Naive B cell (primary cell): ENCODE measurements around the gene NEURL1. TPM values are rescaled to one million over a fixed set of nuclear protein-coding genes. Genes with fewer than 3 reads are reported as not detected.

Experiments used
- ATAC-seq, 2 donors: fragments of 150-1000 bp; cut with Tn5 transposase; 2 replicates each; pipeline ENCODE4 v1.10.0; 2021; ENCODE audit warnings: low read depth in 2 of 2, mild to moderate bottlenecking in 2 of 2, moderate library complexity in 2 of 2
- DNase-seq: peaks from one replicate; pipeline ENCODE4 v3.0.0; 2022
- H3K27ac Mint-ChIP-seq, 6 donors: one replicate each; pipeline ENCODE4 v1.8.0; 2020 to 2022; ENCODE audit warnings: mild to moderate bottlenecking in 6 of 6, mixed read lengths in 6 of 6, moderate library complexity in 5 of 6, inconsistent platforms in 2 of 6
- H3K27me3 Mint-ChIP-seq, 3 donors: one replicate each; pipeline ENCODE4 v1.8.0; 2021 to 2022; ENCODE audit warnings: mixed read lengths in 3 of 3, mild to moderate bottlenecking in 1 of 3
- H3K36me3 Mint-ChIP-seq, 2 donors: one replicate each; pipeline ENCODE4 v1.8.0; 2020 to 2022; ENCODE audit warnings: mixed read lengths in 2 of 2, inconsistent platforms in 1 of 2, mild to moderate bottlenecking in 1 of 2
- H3K4me1 Mint-ChIP-seq, 3 donors: one replicate each; pipeline ENCODE4 v1.8.0; 2020 to 2022; ENCODE audit warnings: mixed read lengths in 3 of 3, inconsistent platforms in 1 of 3, mild to moderate bottlenecking in 1 of 3, moderate library complexity in 1 of 3
- H3K4me3 Mint-ChIP-seq, 8 donors: one replicate each; pipeline ENCODE4 v1.8.0; 2020 to 2022; ENCODE audit warnings: mild to moderate bottlenecking in 8 of 8, mixed read lengths in 8 of 8, moderate library complexity in 8 of 8, inconsistent platforms in 2 of 8
- H3K9me3 Mint-ChIP-seq, 7 donors: one replicate each; pipeline ENCODE4 v1.8.0; 2020 to 2022; ENCODE audit warnings: mixed read lengths in 7 of 7, mild to moderate bottlenecking in 5 of 7, inconsistent platforms in 2 of 7, moderate library complexity in 1 of 7
- polyA plus RNA-seq, 6 donors: library from polyadenylated mRNA; unstranded; fragments of 300-500 nt; fragmentation: Illumina TruSeq; gene quantifications; one replicate each; pipeline ENCODE4 v1.2.3, GENCODE V29; 2021; ENCODE audit warnings: low read depth in 6 of 6

Gene NEURL1
- polyA plus RNA-seq, 6 donors from 2014 or later = 0.21 to 0.83 (median 0.33) TPM

DNA sequence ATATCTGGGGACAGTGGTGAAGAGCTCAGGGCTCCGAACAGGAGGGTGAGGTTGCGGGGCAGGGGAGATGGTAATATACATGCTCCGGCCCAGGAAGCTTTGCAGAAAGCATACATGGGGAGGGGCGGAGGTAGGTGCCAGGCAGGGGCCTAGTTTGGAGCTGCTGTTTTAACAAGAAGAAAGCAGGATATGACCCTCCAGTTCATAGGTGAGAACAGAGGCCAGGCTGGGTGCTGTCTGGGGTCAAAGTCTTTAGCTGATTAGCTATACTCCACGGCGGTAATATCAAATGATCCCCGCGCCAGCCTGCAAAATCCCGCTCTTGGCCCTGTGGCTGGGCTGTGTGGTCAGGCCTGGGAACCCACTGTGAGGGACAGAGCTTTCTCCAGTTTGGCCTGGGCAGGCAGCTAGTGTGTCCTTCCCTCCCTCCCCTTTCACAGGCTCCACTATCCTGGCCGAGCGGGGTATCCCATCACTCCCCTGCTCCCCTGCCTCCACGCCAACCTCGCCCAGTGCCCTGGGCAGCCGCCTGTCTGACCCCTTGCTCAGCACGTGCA lies 95.6 kb downstream of the NEURL1 start:
- Mint-ChIP-seq H3K36me3 (no peaks in the 10 kb centered on the region), H3K4me3 (no peak overlapping the region), H3K27me3 (no peaks in the 10 kb centered on the region), H3K4me1 (peaks cover 0 to 10% (median under 1%) of the 10 kb centered on the region in 3 donors), H3K9me3 (peaks cover 0 to 5% (median 0%) of the 10 kb centered on the region in 7 donors), H3K27ac (peak overlapping the region in 2 of 6 donors; percentile 33 to 75)
- ATAC-seq (no peak), DNase-seq (no peak)

DNA sequence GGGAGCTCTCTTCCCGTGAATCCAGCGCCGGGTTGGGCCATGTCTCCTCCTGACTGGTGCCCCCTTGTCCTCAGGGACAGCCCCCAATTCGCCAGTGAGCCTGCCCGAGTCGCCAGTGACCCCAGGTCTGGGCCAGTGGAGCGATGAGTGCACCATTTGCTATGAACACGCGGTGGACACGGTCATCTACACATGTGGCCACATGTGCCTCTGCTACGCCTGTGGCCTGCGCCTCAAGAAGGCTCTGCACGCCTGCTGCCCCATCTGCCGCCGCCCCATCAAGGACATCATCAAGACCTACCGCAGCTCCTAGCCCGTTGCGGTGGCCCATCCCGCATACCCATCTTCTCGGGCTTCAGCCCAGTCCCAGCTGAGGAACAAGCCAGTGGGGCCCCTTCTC lies 96.6 kb downstream of the NEURL1 start:
- Mint-ChIP-seq H3K27ac (no peak overlapping the region), H3K9me3 (peaks cover 0 to 5% (median 0%) of the 10 kb centered on the region in 7 donors), H3K27me3 (no peaks in the 10 kb centered on the region), H3K4me1 (peaks cover 0 to 10% (median 0%) of the 10 kb centered on the region in 3 donors), H3K36me3 (no peaks in the 10 kb centered on the region), H3K4me3 (no peak overlapping the region)
- DNase-seq (no peak), ATAC-seq (no peak)

DNA sequence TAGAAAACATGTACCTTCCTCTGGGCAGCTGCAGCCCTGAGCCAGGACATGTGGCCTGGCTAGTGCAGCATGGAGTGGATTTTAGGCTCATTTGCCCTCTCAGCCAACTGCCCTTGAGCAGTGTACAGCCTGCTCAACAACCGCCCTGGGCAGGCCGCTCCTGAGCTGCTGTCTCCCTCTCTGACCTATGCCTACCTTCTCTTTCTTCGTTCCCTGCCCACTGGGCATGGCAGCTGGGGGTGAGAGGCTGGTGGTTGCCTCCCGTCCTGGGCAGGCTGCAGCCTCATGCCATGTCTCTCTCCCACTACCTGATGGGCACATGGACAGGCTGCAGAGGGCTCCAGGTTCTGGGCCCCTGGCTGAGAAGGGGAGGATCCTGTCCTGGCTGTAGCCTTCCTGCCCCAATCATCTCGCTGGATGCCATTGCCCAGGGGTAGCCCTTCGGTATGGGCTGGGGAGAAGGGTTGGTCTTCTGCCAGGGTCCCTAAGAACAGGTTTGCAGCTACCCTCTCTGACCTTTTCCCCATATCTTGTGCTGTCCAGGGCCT lies 97.3 kb downstream of the NEURL1 start:
- Mint-ChIP-seq H3K27ac (no peak overlapping the region), H3K9me3 (peaks cover 0 to 5% (median 0%) of the 10 kb centered on the region in 7 donors), H3K36me3 (no peaks in the 10 kb centered on the region), H3K4me1 (peaks cover 0 to 9% (median 0%) of the 10 kb centered on the region in 3 donors), H3K4me3 (no peak overlapping the region), H3K27me3 (no peaks in the 10 kb centered on the region)
- no peak for ATAC-seq
- DNase-seq = no peak

- no peak overlapping the region for H3K4me3 Mint-ChIP-seq
- no peak overlapping the region for H3K27ac Mint-ChIP-seq
- peaks cover 0 to 4% (median 0%) of the 10 kb centered on the region in 7 donors for H3K9me3 Mint-ChIP-seq
- no peaks in the 10 kb centered on the region for H3K4me1 Mint-ChIP-seq
- peak; percentile 54 to 56 for ATAC-seq
- no peaks in the 10 kb centered on the region for H3K27me3 Mint-ChIP-seq
- peak; percentile 29 for DNase-seq
- H3K36me3 Mint-ChIP-seq = no peaks in the 10 kb centered on the region
These were observed 98.9 kb downstream of the NEURL1 start for GRCh38 chr10:103592186-103593021.

GRCh38 chr10:103593022-103593570 lies 99.6 kb downstream of the NEURL1 start:
- DNase-seq = no peak
- Mint-ChIP-seq H3K9me3 (no peaks in the 10 kb centered on the region), H3K27me3 (no peaks in the 10 kb centered on the region), H3K36me3 (no peaks in the 10 kb centered on the region), H3K4me1 (no peaks in the 10 kb centered on the region), H3K27ac (no peak overlapping the region), H3K4me3 (peak overlapping the region in 1 of 8 donors; percentile 42)
- ATAC-seq = no peak

DNA sequence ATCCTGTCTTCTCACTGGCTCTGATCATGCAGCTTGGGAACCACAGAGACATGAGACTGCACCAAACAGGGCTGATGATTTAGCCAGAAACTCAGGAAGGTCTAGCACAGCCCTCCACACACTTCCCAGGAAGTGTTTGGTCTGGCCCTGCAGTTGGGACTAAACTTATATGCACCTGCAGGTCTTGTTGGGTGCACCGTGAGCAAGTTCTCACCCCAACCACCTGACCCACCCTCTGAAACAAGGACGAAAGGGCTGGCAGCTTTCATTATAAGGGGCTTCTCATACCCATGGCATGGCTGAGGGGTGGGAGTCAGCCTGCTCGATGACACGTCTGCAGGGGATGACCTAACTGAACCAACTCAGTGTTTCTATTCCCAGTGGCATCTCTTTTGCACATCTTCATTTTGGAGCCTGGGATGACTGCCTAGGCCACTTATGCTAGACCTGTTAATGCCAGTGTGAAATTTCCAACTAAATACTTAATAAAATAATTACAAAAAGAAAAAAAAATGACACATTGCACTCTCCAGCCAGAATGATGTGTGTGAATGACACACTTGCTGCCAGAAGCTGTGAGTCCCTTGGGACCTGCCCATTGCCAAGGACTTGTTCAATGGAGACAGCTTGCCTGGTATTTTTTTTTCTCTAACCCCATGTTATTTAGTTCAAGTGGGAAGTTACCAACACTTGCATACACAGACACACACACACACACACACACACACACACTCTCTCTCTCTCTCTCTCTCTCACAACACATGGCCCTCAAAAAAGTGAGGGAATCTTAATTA lies 102.6 kb downstream of the NEURL1 start:
- Mint-ChIP-seq H3K4me1 (no peaks in the 10 kb centered on the region), H3K36me3 (no peaks in the 10 kb centered on the region), H3K9me3 (no peaks in the 10 kb centered on the region)

DNA sequence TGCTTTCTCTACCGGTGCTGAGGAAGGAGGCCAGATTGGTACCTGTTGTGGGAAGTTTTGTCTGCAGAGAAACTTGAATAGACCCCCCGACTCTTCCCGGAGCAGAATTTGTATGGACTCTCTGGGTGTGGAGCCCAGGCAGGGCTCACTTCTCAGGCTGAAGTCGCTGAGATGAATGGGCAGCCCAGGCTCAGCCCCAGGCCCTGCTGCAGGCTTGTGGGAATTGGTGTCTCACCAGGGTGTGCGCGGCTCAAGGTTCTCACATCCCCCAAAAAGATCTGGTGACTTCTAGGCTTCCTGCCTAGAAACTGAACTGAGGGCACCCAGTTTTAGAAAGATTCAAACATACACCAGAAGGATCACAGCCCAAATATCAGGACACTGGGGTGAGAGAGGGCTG lies 103.5 kb downstream of the NEURL1 start:
- Mint-ChIP-seq H3K4me3 (no peak overlapping the region), H3K4me1 (no peaks in the 10 kb centered on the region), H3K27me3 (no peaks in the 10 kb centered on the region), H3K36me3 (no peaks in the 10 kb centered on the region), H3K27ac (peak overlapping the region in 1 of 6 donors; percentile 19), H3K9me3 (no peaks in the 10 kb centered on the region)
- no peak for ATAC-seq
- no peak for DNase-seq

More for the DNA sequence above, 102.6 kb downstream of the NEURL1 start:
- Mint-ChIP-seq H3K27ac (no peak overlapping the region), H3K27me3 (no peaks in the 10 kb centered on the region), H3K4me3 (no peak overlapping the region)
- no peak for ATAC-seq
- no peak for DNase-seq

DNA sequence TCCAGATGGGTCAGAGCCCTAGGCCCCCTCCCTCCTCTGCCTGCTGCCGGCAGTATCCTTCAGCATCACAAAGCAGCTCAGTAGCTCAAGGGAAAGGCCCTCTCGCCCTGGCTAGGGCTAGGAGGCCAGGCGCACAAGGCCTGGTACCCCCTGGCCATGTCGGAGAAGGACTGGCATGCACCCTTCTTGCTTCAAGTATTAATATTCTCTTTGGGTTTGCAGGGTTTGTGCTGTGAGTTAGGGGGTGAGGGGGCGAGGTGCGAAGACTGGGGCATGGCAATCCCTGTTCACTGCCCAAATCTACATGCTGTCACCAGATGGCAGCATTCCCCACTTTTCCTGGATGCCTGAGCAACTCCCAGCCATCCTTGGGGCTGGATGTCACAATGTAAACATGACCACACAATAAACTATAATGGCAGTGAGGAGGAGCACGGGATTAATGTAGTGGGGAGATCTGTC lies 105.2 kb downstream of the NEURL1 start:
- no peak overlapping the region for H3K4me3 Mint-ChIP-seq
- H3K36me3 Mint-ChIP-seq = peaks cover 0 to 9% of the 10 kb centered on the region in 2 donors
- peak overlapping the region in 1 of 6 donors; percentile 78 for H3K27ac Mint-ChIP-seq
- H3K27me3 Mint-ChIP-seq = no peaks in the 10 kb centered on the region
- DNase-seq = no peak
- ATAC-seq = no peak
- H3K9me3 Mint-ChIP-seq = no peaks in the 10 kb centered on the region
- H3K4me1 Mint-ChIP-seq = no peaks in the 10 kb centered on the region

GRCh38 chr10:103599211-103599610 lies 105.7 kb downstream of the NEURL1 start:
- H3K9me3 Mint-ChIP-seq = no peaks in the 10 kb centered on the region
- no peaks in the 10 kb centered on the region for H3K4me1 Mint-ChIP-seq
- peak overlapping the region in 1 of 6 donors; percentile 78 for H3K27ac Mint-ChIP-seq
- DNase-seq = no peak
- H3K4me3 Mint-ChIP-seq = no peak overlapping the region
- H3K27me3 Mint-ChIP-seq = no peaks in the 10 kb centered on the region
- H3K36me3 Mint-ChIP-seq = peaks cover 0 to 9% of the 10 kb centered on the region in 2 donors
- ATAC-seq = no peak

DNA sequence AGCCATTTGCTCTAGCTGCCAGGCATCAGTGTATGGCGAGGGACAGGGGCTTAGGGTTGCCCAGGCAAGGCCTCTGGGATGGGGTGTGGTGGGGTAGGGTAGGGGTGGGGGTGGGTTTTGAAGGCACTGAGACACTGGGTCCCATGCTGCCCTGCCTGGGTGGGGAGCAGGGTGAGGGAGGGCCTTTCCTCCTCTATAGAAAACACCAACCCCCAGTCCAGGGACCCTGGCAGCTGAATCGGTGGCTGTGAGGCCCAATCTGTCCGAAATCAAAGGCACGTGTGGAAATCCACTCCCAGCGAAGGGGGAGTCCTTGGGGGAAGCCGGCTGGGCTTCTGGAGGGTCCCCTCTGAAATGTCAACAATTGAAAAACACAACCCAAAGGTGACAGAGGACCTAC lies 106.4 kb downstream of the NEURL1 start:
- ATAC-seq = no peak
- H3K9me3 Mint-ChIP-seq = no peaks in the 10 kb centered on the region
- H3K4me1 Mint-ChIP-seq = no peaks in the 10 kb centered on the region
- no peak for DNase-seq
- H3K27me3 Mint-ChIP-seq = no peaks in the 10 kb centered on the region
- peaks cover 0 to 9% of the 10 kb centered on the region in 2 donors for H3K36me3 Mint-ChIP-seq
- no peak overlapping the region for H3K4me3 Mint-ChIP-seq
- H3K27ac Mint-ChIP-seq = peak overlapping the region in 1 of 6 donors; percentile 32

DNA sequence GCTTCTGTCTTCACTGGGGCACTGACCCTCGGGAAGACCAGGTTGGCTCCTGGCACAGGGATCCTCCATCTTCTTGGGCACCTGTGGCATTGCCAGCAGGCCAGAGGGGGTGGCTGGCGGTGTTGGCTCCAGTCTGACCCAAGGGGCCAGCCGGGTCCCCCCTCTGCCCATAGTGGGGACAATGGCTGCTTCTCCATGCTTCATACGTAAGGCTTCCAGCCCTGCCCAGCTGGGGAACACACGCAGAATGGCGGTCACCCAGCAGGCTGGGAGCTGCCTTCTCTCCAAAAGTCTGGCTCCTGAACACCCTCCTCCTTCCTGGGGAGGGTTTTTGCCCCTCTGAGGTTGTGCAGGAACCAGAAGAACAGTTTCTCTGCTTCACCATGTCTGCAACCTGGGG lies 106.8 kb downstream of the NEURL1 start:
- DNase-seq (no peak), ATAC-seq (no peak)
- Mint-ChIP-seq H3K36me3 (peaks cover 0 to 9% of the 10 kb centered on the region in 2 donors), H3K27ac (no peak overlapping the region), H3K4me1 (no peaks in the 10 kb centered on the region), H3K27me3 (no peaks in the 10 kb centered on the region), H3K4me3 (no peak overlapping the region), H3K9me3 (no peaks in the 10 kb centered on the region)

- no peak for ATAC-seq
- no peak for DNase-seq
- H3K4me3 Mint-ChIP-seq = peak overlapping the region in 1 of 8 donors; percentile 22
- peaks cover 0 to 3% (median 0%) of the 10 kb centered on the region in 7 donors for H3K9me3 Mint-ChIP-seq
- H3K27ac Mint-ChIP-seq = peak overlapping the region in 1 of 6 donors; percentile 74
- peaks cover 0 to 9% of the 10 kb centered on the region in 2 donors for H3K36me3 Mint-ChIP-seq
- H3K27me3 Mint-ChIP-seq = no peaks in the 10 kb centered on the region
- no peaks in the 10 kb centered on the region for H3K4me1 Mint-ChIP-seq
These were observed 107.6 kb downstream of the NEURL1 start for GRCh38 chr10:103600956-103601569.
